ENCODE measurements around the gene HDAC4. TPM values are rescaled to one million over a fixed set of nuclear protein-coding genes. Genes with fewer than 3 reads are reported as not detected.

Gene HDAC4
- total RNA-seq, 1 experiment from 2014 or later: 32.0 TPM

DNA sequence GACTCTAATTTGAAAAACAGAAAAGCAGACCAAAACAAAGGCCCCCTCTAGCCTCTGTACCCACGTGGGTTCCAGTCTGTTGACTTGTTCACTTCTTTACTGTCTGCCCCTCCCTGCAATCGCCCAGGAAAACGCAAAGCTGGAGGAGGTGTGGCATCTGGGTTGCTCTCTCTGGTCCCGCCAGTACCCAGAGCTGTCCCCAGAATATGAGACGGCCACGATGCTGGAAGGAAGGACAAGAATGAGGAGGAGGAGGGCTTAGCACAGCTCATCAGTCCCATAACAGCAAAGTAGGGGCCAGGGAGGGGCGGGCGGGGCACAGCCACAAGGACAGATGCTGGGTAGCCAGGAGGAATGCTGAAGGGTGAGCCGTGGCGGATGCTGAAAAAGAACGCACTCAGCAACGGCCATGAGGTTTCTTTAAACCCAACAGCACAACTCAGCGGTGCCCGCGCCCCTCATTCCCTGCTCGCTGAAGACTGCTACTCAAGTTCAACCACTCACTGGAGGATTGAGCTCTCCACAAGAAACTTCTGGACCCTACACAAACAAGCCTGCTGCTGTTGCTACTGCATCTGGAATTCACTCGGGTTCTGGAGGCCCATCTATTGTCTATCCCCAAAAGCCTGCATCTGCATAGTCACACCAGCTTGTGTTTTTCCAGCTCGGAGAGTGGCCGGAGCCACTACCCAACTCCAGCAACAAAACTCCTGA, 187.7 kb downstream of the HDAC4 start:
- Histone ChIP-seq H3K23ac (ENCODE audit: insufficient read length, low read depth, low read length) (no peak overlapping the region), H3K9me3 (ENCODE audit: control insufficient read depth, low read depth, low read length) (no peaks in the 10 kb centered on the region), H3K4ac (ENCODE audit: low read depth, low read length) (no peak overlapping the region), H2AK5ac (ENCODE audit: insufficient read length, low read length) (no peak overlapping the region), H4K5ac (ENCODE audit: insufficient read length, low read depth, low read length) (no peak overlapping the region), H3K79me1 (ENCODE audit: insufficient read depth, low read depth, low read length, poor library complexity, severe bottlenecking) (no peaks in the 10 kb centered on the region), H2BK5ac (ENCODE audit: insufficient read length, low read length) (no peak overlapping the region), H3K27me3 (ENCODE audit: insufficient read depth, low read length) (no peaks in the 10 kb centered on the region), H3K56ac (ENCODE audit: insufficient read length, low read depth, low read length) (no peak overlapping the region), H3K27ac (ENCODE audit: insufficient read length, low read depth, low read length) (no peak overlapping the region), H2BK20ac (ENCODE audit: low read depth, low read length, poor library complexity, severe bottlenecking) (no peak overlapping the region), H4K8ac (replicated peaks; ENCODE audit: insufficient read length, low read depth, low read length) (no peak overlapping the region), H3K4me2 (ENCODE audit: insufficient read depth, insufficient read length, low read length) (no peak overlapping the region), H4K20me1 (ENCODE audit: control insufficient read depth, insufficient read depth, insufficient read length) (no peaks in the 10 kb centered on the region), H3K18ac (ENCODE audit: insufficient read length, low read depth, low read length) (no peak overlapping the region), H3K23me2 (ENCODE audit: insufficient read length, low read depth, low read length, poor library complexity, severe bottlenecking) (no peaks in the 10 kb centered on the region), H3T11ph (ENCODE audit: low read length) (no peak overlapping the region), H2BK12ac (ENCODE audit: insufficient read length, low read depth, low read length) (no peak overlapping the region), H3K14ac (ENCODE audit: insufficient read depth, low read length) (peak overlapping the region; percentile 8; the same call in 1 of the 2 replicates), H2BK120ac (ENCODE audit: low read depth, low read length, poor library complexity, severe bottlenecking) (no peak overlapping the region), H3K4me1 (ENCODE audit: insufficient read depth, low read length) (no peaks in the 10 kb centered on the region; the same call in 1 of the 2 replicates), H2BK15ac (ENCODE audit: low read depth, low read length) (no peak overlapping the region), H2AFZ (ENCODE audit: low read length) (no peak overlapping the region), H4K91ac (ENCODE audit: insufficient read length, low read depth, low read length) (no peak overlapping the region), H3K79me2 (ENCODE audit: insufficient read depth, low read length) (no peaks in the 10 kb centered on the region; the same call in 1 of the 2 replicates), H3K9ac (ENCODE audit: extremely low read depth, insufficient read length, low read length) (no peak overlapping the region)
- H3K27ac Mint-ChIP-seq: peak overlapping the region; percentile 28 to 86 (median 85); a peak in 3 of 7 replicates
- H3K9me3 Mint-ChIP-seq: no peaks in the 10 kb centered on the region
- no CpG with 5 or more reads among the region's 19 CpGs for WGBS (ENCODE audit: extremely low coverage, insufficient read length, low lambda C conversion rate)
- TF ChIP-seq, protein P1, sequence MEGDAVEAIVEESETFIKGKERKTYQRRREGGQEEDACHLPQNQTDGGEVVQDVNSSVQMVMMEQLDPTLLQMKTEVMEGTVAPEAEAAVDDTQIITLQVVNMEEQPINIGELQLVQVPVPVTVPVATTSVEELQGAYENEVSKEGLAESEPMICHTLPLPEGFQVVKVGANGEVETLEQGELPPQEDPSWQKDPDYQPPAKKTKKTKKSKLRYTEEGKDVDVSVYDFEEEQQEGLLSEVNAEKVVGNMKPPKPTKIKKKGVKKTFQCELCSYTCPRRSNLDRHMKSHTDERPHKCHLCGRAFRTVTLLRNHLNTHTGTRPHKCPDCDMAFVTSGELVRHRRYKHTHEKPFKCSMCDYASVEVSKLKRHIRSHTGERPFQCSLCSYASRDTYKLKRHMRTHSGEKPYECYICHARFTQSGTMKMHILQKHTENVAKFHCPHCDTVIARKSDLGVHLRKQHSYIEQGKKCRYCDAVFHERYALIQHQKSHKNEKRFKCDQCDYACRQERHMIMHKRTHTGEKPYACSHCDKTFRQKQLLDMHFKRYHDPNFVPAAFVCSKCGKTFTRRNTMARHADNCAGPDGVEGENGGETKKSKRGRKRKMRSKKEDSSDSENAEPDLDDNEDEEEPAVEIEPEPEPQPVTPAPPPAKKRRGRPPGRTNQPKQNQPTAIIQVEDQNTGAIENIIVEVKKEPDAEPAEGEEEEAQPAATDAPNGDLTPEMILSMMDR (conservative IDR thresholded peaks at IDR 0.05): no peak
- no peaks in the 10 kb centered on the region; a peak in 1 of 7 replicates for H3K36me3 Mint-ChIP-seq (ENCODE audit: insufficient read depth in 1 of 3, low read depth in 3 of 3)
- H3K4me1 Mint-ChIP-seq: peaks cover 62 to 79% of the 10 kb centered on the region in 2 experiments
- no peaks in the 10 kb centered on the region for H3K27me3 Mint-ChIP-seq (ENCODE audit: low read depth)
- no peak for DNase-seq
- H3K4me3 Mint-ChIP-seq: no peak overlapping the region; a peak in 1 of 5 replicates
